GM18505 (cell line): ENCODE measurements around the gene ERC1.

Source experiments
- ATAC-seq: cut with Tn5 transposase; IDR thresholded peaks from one replicate; pipeline ENCODE4 v1.9.1; 2021; ENCODE audit not compliant: unreplicated experiment
- POLR2A ChIP-seq: IDR thresholded peaks from 4 replicates; pipeline ENCODE4 v1.6.1; 2011; ENCODE audit warnings: borderline replicate concordance; ENCODE audit not compliant: insufficient read depth, insufficient read length; ENCODE audit errors: extremely low read depth

Gene ERC1

DNA sequence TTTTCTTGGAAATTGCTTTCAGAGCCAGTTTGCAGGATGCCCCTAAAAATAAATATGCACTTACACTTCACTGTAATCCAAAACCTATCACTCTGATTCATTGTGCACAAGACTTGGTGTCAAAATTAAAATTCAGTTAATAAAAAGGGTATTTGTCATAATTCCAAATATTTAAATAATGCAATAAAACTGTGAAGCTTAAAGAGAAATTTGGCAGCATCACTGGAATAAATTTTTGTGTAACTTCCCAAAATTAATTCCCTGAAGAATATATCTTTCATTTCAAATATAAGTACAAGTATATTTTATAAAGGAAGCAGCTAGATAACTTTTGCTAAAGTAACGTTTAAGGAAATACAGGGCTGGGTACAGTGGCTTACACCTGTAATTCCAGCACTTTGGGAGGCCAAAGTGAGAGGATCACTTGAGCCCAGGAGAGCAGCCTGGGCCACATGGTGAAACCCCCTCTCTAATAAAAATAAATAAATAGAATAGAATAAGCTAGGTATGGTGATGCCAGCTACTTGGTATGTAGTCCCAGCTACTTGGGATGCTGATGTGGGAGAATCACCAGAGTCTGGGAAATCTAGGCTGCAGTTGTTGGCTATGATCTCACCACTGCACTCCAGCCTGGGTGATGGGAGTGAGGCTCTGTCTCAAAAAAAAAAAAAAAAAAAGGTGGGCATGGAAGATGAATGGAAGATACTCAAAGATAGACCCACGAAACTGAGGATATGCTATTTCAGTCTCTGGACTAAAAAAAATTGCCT lies 369.6 kb downstream of the ERC1 start:
- ATAC-seq, result no peak
- no peak for TF ChIP-seq POLR2A

DNA sequence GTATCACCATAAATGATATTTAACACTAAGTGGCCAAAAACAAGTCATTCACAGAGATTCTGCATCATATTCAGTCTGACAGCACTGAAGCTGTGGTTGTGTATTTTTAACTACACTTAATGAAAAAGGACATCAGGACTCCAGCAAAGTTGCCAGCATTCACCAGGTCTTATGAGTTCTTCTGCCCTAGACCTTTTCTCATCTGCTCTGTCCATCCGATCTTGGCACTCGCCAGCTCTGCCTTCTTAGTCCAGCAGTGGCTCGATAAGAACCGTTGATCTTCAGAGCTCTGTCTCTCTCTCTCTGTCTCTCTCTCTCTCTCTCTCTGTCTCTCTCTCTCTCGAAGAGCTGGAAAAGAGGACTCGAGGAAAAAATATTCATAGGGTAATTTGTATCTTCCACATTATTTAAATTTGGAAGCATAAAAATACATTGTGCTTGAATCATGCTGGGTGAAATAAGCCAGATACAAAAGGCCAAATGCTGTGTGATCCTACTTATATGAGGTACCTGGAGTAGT lies 371.2 kb downstream of the ERC1 start:
- no peak for TF ChIP-seq POLR2A

DNA sequence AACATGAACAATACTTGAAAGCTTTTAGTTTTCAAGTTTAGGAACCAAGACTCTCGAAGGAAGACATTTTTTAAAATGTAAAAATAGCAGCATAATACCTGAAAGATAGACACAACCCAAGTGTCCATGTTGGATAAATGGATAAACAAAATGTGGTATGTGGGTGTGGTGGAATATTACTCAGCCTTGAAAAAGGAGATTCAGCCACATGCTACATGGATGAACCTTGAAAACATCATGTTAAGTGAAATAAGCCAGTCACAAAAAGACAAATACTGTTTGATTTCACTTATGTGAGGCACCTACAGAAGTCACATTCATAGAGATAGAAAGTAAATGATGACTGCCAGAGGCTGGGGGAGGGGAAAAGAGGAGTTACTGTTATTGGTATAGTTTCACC lies 374.7 kb downstream of the ERC1 start:
- ATAC-seq, result no peak
- no peak for TF ChIP-seq POLR2A

More for the DNA sequence above, 371.2 kb downstream of the ERC1 start:
- no peak for ATAC-seq

DNA sequence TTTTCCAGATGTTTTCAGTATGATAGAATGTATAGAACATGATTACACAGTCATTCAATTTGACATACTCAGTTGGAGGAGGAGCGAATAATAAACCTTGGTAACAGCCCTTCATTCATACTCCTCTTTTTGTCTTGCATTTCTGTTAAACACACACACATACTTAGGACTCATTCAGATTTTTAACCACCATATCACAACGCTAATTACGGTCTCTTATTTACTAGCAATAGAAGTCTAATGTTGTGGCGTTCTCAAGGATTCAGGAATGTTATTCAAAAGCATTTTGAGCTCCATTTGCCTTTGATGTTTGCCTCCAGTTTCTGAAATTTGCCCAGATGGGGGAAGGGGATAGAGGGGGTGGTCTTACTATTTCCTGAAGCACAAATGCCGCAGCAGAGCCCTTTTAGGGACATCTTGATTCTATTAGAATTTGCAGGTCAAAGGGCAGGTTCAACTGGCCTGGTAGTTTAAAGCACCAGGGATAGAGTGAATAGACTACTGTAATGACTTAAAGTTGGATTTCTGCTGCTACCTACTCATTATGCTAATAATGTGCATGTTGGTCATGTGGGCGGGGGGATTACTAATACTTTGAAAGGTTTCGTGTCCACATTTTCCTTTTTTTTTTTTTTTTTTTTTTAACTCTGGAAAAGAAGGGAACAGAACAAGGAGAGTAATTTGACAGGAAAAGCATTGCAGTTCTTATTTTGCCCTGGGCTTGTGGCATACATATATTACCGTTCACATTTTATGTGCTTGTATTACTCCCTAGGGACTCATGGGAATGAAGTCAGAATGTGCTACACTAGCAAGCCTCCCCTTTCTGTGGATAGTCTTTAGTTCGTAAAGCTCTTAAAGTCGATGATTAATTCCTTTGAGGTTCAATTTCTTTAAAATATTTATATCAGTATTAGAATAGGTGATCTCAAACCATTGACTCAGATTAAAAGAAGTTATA lies 376.6 kb downstream of the ERC1 start:
- ATAC-seq, result no peak

DNA sequence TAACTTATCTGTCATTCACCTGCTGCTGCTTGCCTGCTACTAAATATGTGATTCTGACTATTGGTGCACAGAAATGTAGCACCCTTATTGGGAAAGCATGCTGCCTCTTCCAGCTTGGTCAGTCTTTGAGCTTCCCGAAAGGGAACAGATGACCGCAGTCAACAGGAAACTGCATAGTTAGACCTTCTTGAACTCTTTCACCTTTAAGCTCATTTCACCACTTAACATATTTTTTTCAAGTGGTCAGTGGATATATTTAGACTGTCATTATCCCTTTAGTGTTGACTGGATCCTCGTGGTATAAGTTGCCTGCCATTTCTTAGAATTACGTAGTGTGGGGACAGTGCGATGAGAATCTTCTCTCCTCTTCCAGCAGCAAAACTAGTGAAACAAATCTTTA lies 378.4 kb downstream of the ERC1 start:
- no peak for ATAC-seq
- no peak for TF ChIP-seq POLR2A

More for the DNA sequence above, 376.6 kb downstream of the ERC1 start:
- no peak for TF ChIP-seq POLR2A

DNA sequence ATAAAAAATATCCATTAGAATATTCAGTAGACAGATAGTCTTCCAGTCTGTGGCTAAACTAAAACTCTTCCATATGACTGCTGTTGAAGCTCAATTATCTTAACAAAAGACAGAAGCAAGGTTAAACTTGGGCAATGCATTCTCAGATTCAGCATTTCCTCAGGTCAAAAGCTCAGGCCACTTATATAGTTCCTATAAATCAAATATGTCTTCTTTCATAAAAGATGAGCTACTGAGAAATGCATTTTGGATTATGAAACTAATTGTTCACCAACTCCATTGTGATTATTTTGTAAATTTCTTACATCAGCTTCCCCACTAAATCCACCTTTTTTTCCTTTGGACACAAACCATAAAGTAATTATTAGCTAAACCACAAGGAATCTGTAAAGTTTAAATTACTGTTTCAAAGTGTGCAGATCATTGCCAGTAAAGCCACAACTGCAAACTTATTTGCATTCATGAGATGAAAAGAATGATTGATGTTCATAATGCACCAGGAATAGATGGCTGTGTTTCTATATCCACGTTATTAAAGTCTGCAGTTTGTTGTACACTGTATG lies 379.0 kb downstream of the ERC1 start:
- no peak for ATAC-seq
- no peak for TF ChIP-seq POLR2A

DNA sequence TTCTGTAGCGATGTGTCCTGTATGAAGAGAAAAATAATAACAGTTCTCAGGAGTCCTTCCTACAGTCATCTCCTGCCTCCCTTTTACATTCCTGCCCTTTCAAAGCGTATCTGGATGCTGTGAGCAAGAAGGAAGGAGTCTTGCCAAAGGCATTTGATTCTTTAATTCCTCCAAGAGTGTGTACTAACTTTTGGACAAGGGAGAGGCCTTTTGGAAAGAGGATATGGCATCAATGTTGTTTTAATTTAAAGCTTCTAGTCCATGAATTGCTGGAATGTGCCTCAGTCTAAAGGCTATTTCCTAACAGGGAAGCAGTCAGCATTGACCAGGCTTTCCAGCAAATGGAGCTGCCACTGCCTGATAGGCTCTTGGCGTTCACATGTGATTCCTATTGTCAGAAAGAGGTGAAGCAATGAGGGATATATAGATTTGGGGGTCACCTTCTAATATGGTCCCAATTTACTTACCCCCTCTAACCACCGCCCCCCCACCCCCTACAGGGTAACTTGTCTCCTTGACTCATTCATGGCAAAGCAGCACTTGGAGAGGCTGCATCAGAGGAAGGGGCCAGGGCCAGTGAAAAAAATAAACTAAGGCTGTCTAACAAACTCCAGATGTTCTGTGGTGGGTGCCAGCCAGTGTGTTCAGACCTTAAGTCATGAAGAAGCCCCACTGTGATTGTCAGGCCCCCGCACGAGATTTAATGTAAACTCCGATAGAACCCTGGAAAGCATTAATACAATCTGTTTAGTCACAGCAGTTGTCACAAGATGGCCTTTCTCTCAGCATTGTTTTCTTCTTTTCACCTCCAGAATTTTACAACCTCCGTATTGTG lies 383.1 kb downstream of the ERC1 start:
- no peak for ATAC-seq
- no peak for TF ChIP-seq POLR2A

DNA sequence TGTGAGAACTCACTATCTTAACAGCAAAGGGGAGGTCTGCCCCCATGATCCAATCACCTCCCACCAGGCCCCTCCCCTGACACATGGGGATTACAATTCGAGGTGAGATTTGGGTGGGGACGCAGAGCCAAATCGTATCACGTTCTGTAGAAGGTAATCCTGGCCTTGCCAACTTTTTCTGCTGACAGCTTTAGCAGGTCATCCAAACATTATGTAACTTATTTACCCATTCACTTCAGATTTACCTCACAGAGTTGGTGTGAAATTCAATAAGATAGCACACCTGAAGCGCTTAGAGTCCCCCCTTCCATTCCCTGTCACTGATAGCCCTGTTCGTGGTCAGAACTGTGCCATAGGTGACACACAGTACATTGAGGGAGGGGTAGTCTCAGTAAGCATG lies 384.3 kb downstream of the ERC1 start:
- TF ChIP-seq POLR2A, result no peak
- ATAC-seq, result no peak

DNA sequence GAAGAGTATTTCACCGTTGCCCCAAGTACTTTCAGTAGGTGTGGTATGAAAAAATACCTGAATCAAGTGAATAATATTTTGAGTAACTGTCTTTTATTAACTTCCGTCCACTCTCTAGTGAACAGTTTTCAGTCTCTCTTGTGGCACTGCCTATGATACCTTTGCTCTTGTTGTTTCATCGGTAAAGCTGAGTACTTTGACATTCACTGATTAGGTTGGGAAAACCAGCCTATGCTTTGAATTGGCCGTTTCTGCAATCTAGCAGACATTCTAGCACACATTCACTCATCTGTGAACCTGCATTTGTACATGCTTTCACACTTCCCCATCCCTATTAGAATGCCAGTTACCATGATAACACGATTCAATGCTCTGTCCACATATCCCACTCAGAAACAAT lies 386.1 kb downstream of the ERC1 start:
- no peak for ATAC-seq
- TF ChIP-seq POLR2A, result no peak

DNA sequence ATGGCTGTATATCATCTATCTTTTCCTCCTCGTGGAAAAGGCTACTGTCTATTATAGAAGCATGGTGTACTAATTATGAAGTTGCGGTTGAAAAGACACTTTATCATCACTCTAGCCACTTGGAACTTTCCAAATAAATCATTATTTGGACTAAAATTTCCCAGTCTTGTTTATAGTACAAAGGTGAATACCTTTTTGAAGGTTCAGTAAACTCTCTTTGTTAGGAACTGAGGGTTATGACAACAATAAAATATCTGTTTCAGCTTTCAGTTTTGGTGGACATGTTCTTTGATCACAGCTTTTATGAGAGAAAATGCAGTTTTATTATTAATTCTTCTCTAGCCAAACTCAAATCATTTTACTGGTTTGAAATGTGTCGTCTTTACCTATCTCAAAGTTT lies 386.7 kb downstream of the ERC1 start:
- no peak for TF ChIP-seq POLR2A
- no peak for ATAC-seq

DNA sequence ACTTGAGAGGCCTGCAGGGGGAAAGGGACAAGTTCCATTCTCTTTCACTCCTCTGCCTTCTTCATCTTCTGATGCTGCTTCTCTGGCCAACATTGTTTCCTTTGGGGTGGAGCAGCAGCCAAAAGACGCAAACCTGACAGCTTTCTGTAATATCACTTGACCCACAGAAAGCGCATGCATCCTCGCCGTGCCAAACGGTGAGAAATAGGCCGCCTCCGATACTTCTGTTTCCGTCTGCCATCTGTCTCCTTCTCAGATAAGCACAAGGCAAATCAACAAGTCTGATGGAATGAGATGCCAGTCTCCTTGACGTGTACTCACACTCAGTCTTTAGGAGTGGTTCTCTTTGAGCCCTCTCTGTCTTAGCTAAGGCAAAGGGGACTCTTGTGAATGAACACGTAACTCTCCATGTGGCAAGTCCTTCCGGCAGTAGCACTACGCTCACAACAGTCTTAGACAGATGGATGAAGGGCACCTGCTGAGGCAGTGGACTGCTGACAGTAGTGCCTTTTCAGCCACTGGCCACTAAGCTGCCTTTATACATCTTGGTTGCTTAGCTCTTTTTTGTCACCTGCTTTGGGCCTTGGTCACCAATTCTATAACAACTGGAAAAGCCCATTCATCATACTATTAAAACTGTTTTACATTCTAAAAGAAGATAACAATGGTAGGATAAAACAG lies 389.3 kb downstream of the ERC1 start:
- TF ChIP-seq POLR2A, result no peak
- no peak for ATAC-seq

DNA sequence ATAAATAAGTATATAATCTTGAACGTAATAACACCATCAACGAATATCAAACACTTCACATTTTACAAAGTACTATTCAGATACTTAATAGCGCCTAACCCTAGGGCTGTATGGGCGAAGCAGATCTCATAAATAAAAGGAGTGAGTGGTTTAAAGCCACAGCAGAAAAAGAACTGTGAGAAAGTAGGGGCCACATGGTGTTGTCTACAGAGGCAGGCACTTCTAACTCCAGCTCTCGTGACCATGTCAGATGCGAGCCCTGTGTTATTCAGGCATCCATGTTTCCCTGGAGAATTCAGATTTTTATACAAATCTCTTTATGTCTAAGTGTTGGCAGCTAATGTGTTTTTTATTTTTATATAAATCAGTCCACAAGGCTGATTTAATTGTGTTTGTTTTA lies 391.1 kb downstream of the ERC1 start:
- no peak for ATAC-seq
- TF ChIP-seq POLR2A, result no peak
